ENCODE measurements around the gene CD82.

CD82 gene

DNA sequence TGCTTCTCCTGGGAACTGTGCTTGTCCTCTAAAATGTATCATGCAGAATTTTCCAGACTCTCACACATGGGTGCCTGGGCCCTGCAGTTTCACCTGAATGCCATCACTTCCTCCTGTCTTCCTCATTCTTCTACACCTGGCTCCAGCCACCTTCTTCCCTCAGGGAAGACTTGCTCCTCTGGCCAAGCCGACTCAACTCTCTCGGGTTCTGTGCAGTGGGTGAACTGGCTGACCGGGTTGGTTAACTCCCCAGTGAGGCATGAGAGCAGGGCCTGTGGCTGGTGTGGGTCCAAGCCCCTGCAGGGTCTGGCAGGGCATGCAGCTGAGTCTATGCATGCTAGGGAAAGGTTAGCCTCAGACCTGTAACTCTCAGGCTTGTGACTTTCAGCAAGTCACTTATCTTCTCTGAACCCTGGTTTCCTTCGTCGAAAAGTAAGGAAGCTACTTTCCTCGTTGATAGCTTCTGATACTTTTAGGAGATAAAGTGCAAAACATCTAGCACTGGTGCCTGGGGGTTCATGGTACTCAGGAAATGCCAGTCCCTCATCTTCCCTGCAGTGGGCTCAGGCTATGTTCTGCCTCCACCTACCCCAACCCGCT is 11.9 kb downstream of the CD82 start:
- H3K4ac ChIP-seq (ENCODE audit: low read length): no peak overlapping the region
- DNase-seq (ENCODE audit: low spot score): no peak

GRCh38 chr11:44578279-44578678 is 12.8 kb downstream of the CD82 start:
- H4K91ac ChIP-seq (ENCODE audit: low read depth, low read length, poor library complexity): peak overlapping the region; percentile 65
- H3K4me2 ChIP-seq (ENCODE audit: insufficient read depth, low read length, poor library complexity, severe bottlenecking): no peak overlapping the region
- no peak overlapping the region for H3K27ac ChIP-seq (replicated peaks; ENCODE audit: low read length)
- H3K36me3 ChIP-seq (replicated peaks in 1 of 2; ENCODE audit: control insufficient read depth in 2 of 2, insufficient read depth in 2 of 2, low read length in 2 of 2): peaks cover 0 to 1% of the 10 kb centered on the region in 2 donors
- no peak overlapping the region for H3K14ac ChIP-seq (ENCODE audit: low read length)
- no peak overlapping the region for H3K4ac ChIP-seq (ENCODE audit: low read length)
- H2BK15ac ChIP-seq (ENCODE audit: low read length): no peak overlapping the region
- WGBS, 2 donors (ENCODE audit: extremely low coverage in 2 of 2, insufficient read length in 2 of 2, insufficient replicate concordance in 1 of 2): no CpG with 5 or more reads among the region's 5 CpGs
- DNase-seq (ENCODE audit: low spot score): no peak
- H2BK12ac ChIP-seq (ENCODE audit: low read length): peak overlapping the region; percentile 14
- H3K79me1 ChIP-seq (ENCODE audit: low read depth, low read length): peaks cover 4% of the 10 kb centered on the region
- H3K9me3 ChIP-seq (replicated peaks in 1 of 2; ENCODE audit: control insufficient read depth in 2 of 2, insufficient read depth in 1 of 2, low read depth in 1 of 2, low read length in 2 of 2): peaks cover 0 to 6% of the 10 kb centered on the region in 2 donors
- H3K18ac ChIP-seq (ENCODE audit: low read length): peak overlapping the region; percentile 11
- no peak overlapping the region for H4K8ac ChIP-seq (ENCODE audit: low read depth, low read length)
- H2BK120ac ChIP-seq (ENCODE audit: low read depth, low read length): no peak overlapping the region
- peaks cover 0 to 3% (median 0%) of the 10 kb centered on the region in 3 experiments for H3K27me3 ChIP-seq (ENCODE audit: control insufficient read depth in 3 of 3, insufficient read depth in 3 of 3, low read depth in 1 of 3, low read length in 3 of 3)
- no peak overlapping the region for H2AFZ ChIP-seq (ENCODE audit: low read length)
- H3K9ac ChIP-seq (ENCODE audit: low read depth, low read length, poor library complexity): no peak overlapping the region
- peaks cover 0 to 23% of the 10 kb centered on the region in 2 donors for H3K4me1 ChIP-seq (ENCODE audit: control insufficient read depth in 2 of 2, insufficient read depth in 1 of 2, low read depth in 1 of 2, low read length in 2 of 2)
- peak overlapping the region; percentile 37 for H3K23ac ChIP-seq (ENCODE audit: low read depth, low read length, poor library complexity)
- peak overlapping the region; percentile 8 for H2AK5ac ChIP-seq (ENCODE audit: low read depth, low read length)
- H3K4me3 ChIP-seq (ENCODE audit: low read length in 2 of 2): no peak overlapping the region
- H2BK5ac ChIP-seq (ENCODE audit: low read length): no peak overlapping the region

More for the DNA sequence above, 11.9 kb downstream of the CD82 start:
- Histone ChIP-seq H3K4me1 (ENCODE audit: control insufficient read depth in 2 of 2, insufficient read depth in 1 of 2, low read depth in 1 of 2, low read length in 2 of 2) (peaks cover 0 to 26% of the 10 kb centered on the region in 2 donors), H2BK120ac (ENCODE audit: low read depth, low read length) (no peak overlapping the region), H3K23ac (ENCODE audit: low read depth, low read length, poor library complexity) (no peak overlapping the region), H2BK15ac (ENCODE audit: low read length) (no peak overlapping the region), H3K36me3 (replicated peaks in 1 of 2; ENCODE audit: control insufficient read depth in 2 of 2, insufficient read depth in 2 of 2, low read length in 2 of 2) (peaks cover 0 to 1% of the 10 kb centered on the region in 2 donors), H3K9me3 (replicated peaks in 1 of 2; ENCODE audit: control insufficient read depth in 2 of 2, insufficient read depth in 1 of 2, low read depth in 1 of 2, low read length in 2 of 2) (no peaks in the 10 kb centered on the region), H2AFZ (ENCODE audit: low read length) (no peak overlapping the region), H3K79me1 (ENCODE audit: low read depth, low read length) (peaks cover 4% of the 10 kb centered on the region), H3K18ac (ENCODE audit: low read length) (peak overlapping the region; percentile 63), H3K4me3 (ENCODE audit: low read length in 2 of 2) (no peak overlapping the region), H3K27ac (replicated peaks; ENCODE audit: low read length) (no peak overlapping the region), H3K4me2 (ENCODE audit: insufficient read depth, low read length, poor library complexity, severe bottlenecking) (no peak overlapping the region), H3K27me3 (ENCODE audit: control insufficient read depth in 3 of 3, insufficient read depth in 3 of 3, low read depth in 1 of 3, low read length in 3 of 3) (peaks cover 0 to 6% (median 0%) of the 10 kb centered on the region in 3 experiments), H2BK5ac (ENCODE audit: low read length) (no peak overlapping the region), H3K14ac (ENCODE audit: low read length) (no peak overlapping the region), H3K9ac (ENCODE audit: low read depth, low read length, poor library complexity) (no peak overlapping the region), H4K8ac (ENCODE audit: low read depth, low read length) (no peak overlapping the region), H2AK5ac (ENCODE audit: low read depth, low read length) (no peak overlapping the region), H2BK12ac (ENCODE audit: low read length) (peak overlapping the region; percentile 59), H4K91ac (ENCODE audit: low read depth, low read length, poor library complexity) (no peak overlapping the region)
- WGBS, 2 donors (ENCODE audit: extremely low coverage in 2 of 2, insufficient read length in 2 of 2, insufficient replicate concordance in 1 of 2): no CpG with 5 or more reads among the region's 7 CpGs

DNA sequence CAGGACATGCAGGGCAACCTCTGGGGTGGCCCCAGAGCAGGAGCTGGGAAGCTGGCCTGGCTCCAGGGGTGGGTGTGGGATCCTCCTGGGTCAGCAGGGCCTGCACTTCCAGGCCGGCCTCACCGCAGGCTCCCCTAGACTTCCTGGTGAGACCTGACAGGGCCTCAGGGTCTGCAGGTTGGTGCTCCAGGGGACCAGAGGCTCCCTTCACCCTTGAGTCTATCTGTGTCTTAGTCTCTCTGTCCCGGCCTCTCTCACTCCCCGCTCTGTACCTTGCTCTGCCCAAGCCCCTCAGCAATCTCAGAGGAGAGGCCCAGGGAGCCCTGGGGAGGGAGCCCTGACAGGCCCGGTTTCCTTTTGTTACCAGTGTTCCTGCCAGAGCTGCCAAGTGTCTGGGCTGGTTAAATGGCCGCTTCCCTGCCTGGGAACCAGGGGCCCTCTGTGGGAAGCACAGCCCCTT is 13.9 kb downstream of the CD82 start:
- Histone ChIP-seq H2BK120ac (ENCODE audit: low read depth, low read length) (no peak overlapping the region), H3K4me2 (ENCODE audit: insufficient read depth, low read length, poor library complexity, severe bottlenecking) (no peak overlapping the region), H3K14ac (ENCODE audit: low read length) (no peak overlapping the region), H2BK12ac (ENCODE audit: low read length) (peak overlapping the region; percentile 48), H3K36me3 (replicated peaks in 1 of 2; ENCODE audit: control insufficient read depth in 2 of 2, insufficient read depth in 2 of 2, low read length in 2 of 2) (peaks cover 0 to 1% of the 10 kb centered on the region in 2 donors), H3K4me3 (ENCODE audit: low read length in 2 of 2) (no peak overlapping the region), H2AFZ (ENCODE audit: low read length) (no peak overlapping the region), H3K18ac (ENCODE audit: low read length) (peak overlapping the region; percentile 93), H3K9me3 (replicated peaks in 1 of 2; ENCODE audit: control insufficient read depth in 2 of 2, insufficient read depth in 1 of 2, low read depth in 1 of 2, low read length in 2 of 2) (peaks cover 0 to 6% of the 10 kb centered on the region in 2 donors), H3K27me3 (ENCODE audit: control insufficient read depth in 3 of 3, insufficient read depth in 3 of 3, low read depth in 1 of 3, low read length in 3 of 3) (peaks cover 0 to 3% (median 0%) of the 10 kb centered on the region in 3 experiments), H3K27ac (replicated peaks; ENCODE audit: low read length) (no peak overlapping the region), H3K4ac (ENCODE audit: low read length) (no peak overlapping the region), H3K4me1 (ENCODE audit: control insufficient read depth in 2 of 2, insufficient read depth in 1 of 2, low read depth in 1 of 2, low read length in 2 of 2) (peaks cover 0 to 23% of the 10 kb centered on the region in 2 donors), H2BK15ac (ENCODE audit: low read length) (peak overlapping the region; percentile 31), H4K8ac (ENCODE audit: low read depth, low read length) (no peak overlapping the region), H4K91ac (ENCODE audit: low read depth, low read length, poor library complexity) (no peak overlapping the region), H3K23ac (ENCODE audit: low read depth, low read length, poor library complexity) (no peak overlapping the region), H3K9ac (ENCODE audit: low read depth, low read length, poor library complexity) (peak overlapping the region; percentile 44), H2AK5ac (ENCODE audit: low read depth, low read length) (peak overlapping the region; percentile 71), H3K79me1 (ENCODE audit: low read depth, low read length) (peaks cover 4% of the 10 kb centered on the region), H2BK5ac (ENCODE audit: low read length) (no peak overlapping the region)
- WGBS, 2 donors (ENCODE audit: extremely low coverage in 2 of 2, insufficient read length in 2 of 2, insufficient replicate concordance in 1 of 2): no CpG with 5 or more reads among the region's 6 CpGs
- no peak for DNase-seq (ENCODE audit: low spot score)

- Histone ChIP-seq H3K9ac (ENCODE audit: low read depth, low read length, poor library complexity) (no peak overlapping the region), H2BK15ac (ENCODE audit: low read length) (no peak overlapping the region), H3K4me3 (ENCODE audit: low read length in 2 of 2) (no peak overlapping the region), H2BK120ac (ENCODE audit: low read depth, low read length) (no peak overlapping the region), H3K23ac (ENCODE audit: low read depth, low read length, poor library complexity) (no peak overlapping the region), H3K36me3 (replicated peaks in 1 of 2; ENCODE audit: control insufficient read depth in 2 of 2, insufficient read depth in 2 of 2, low read length in 2 of 2) (peaks cover 0 to 1% of the 10 kb centered on the region in 2 donors), H3K4me1 (ENCODE audit: control insufficient read depth in 2 of 2, insufficient read depth in 1 of 2, low read depth in 1 of 2, low read length in 2 of 2) (peaks cover 0 to 22% of the 10 kb centered on the region in 2 donors), H3K9me3 (replicated peaks in 1 of 2; ENCODE audit: control insufficient read depth in 2 of 2, insufficient read depth in 1 of 2, low read depth in 1 of 2, low read length in 2 of 2) (peaks cover 0 to 6% of the 10 kb centered on the region in 2 donors), H3K27ac (replicated peaks; ENCODE audit: low read length) (no peak overlapping the region), H2BK5ac (ENCODE audit: low read length) (no peak overlapping the region), H4K8ac (ENCODE audit: low read depth, low read length) (no peak overlapping the region), H2AFZ (ENCODE audit: low read length) (no peak overlapping the region), H2AK5ac (ENCODE audit: low read depth, low read length) (no peak overlapping the region), H3K18ac (ENCODE audit: low read length) (peak overlapping the region; percentile 9), H3K27me3 (ENCODE audit: control insufficient read depth in 3 of 3, insufficient read depth in 3 of 3, low read depth in 1 of 3, low read length in 3 of 3) (peaks cover 0 to 3% (median 0%) of the 10 kb centered on the region in 3 experiments), H2BK12ac (ENCODE audit: low read length) (no peak overlapping the region), H3K4ac (ENCODE audit: low read length) (no peak overlapping the region), H4K91ac (ENCODE audit: low read depth, low read length, poor library complexity) (no peak overlapping the region), H3K14ac (ENCODE audit: low read length) (no peak overlapping the region), H3K79me1 (ENCODE audit: low read depth, low read length) (peaks cover 4% of the 10 kb centered on the region), H3K4me2 (ENCODE audit: insufficient read depth, low read length, poor library complexity, severe bottlenecking) (no peak overlapping the region)
- DNase-seq (ENCODE audit: low spot score): no peak
- no CpG with 5 or more reads among the region's 2 CpGs for WGBS, 2 donors (ENCODE audit: extremely low coverage in 2 of 2, insufficient read length in 2 of 2, insufficient replicate concordance in 1 of 2)
Observed at GRCh38 chr11:44580701-44581100, 15.2 kb downstream of the CD82 start.
